Measurements from ENCODE around the gene RIN3. TPM values are rescaled to one million over a fixed set of nuclear protein-coding genes. Genes with fewer than 3 reads are reported as not detected.
"Not testable (repeated sequence)": the region's sequence is repeated elsewhere in the genome, so short reads cannot be mapped to it uniquely, and the experiment has no call there.

The RIN3 gene
- total and polyA plus RNA-seq, 2 donors (not counting 3 experiments of a cell fraction or from before 2014, with no cell fraction given), result 5.1 to 20.8 TPM

DNA sequence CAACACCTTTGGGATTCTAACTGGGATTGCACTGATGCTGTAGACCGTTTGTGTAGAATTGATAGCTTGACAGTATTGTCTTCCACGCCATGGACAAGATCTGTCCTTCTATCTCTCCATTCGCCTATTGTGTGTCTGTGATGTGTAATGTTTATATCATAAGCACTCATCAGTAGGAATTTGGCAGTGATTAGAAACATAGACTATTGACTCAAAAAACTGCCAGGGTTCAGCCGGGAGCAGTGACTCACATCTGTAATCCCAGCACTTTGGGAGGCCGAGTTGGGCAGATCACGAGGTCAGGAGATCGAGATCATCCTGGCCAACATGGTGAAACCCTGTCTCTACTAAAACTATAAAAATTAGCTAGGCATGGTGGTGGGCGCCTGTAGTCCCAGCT is 22.6 kb downstream of the RIN3 start:
- H4K20me1 ChIP-seq (replicated peaks; ENCODE audit: control insufficient read depth, extremely low read depth, insufficient read depth, low read length); FAIRE-seq; H3K27me3 ChIP-seq (ENCODE audit: control insufficient read depth in 2 of 2, insufficient read depth in 2 of 2, low read length in 2 of 2); BruUV-seq (replicated peaks); intact Hi-C loops (cut with micrococcal nuclease); H3K79me2 ChIP-seq (ENCODE audit: control insufficient read depth, insufficient read depth, low read length); H2AFZ ChIP-seq (ENCODE audit: low read depth, low read length); H3K9ac ChIP-seq (replicated peaks; ENCODE audit: extremely low read depth, insufficient read depth, low read length); H3K4me3 ChIP-seq (replicated peaks in 1 of 3; ENCODE audit: insufficient read depth in 1 of 3, low read depth in 1 of 3, low read length in 3 of 3); H3K9me1 ChIP-seq (replicated peaks; ENCODE audit: control insufficient read depth, extremely low read depth, insufficient read depth, low read length); CTCF ChIA-PET; H3K9me3 ChIP-seq (replicated peaks; ENCODE audit: control insufficient read depth, insufficient read depth, low read length); H3K36me3 ChIP-seq (ENCODE audit: control insufficient read depth in 2 of 2, extremely low read depth in 1 of 2, insufficient read depth in 2 of 2, low read length in 2 of 2); H3K4me2 ChIP-seq (ENCODE audit: insufficient read depth, low read length); POLR2A ChIA-PET; dilution Hi-C loops (cut with MboI; ENCODE audit: extremely low pct_ligation_motif_present, low sequenced_read_pairs); H3K27ac ChIP-seq (ENCODE audit: insufficient read depth, low read depth, low read length): not testable (repeated sequence)
- peak; percentile 23 for DNase-seq (ENCODE audit: low read depth, low spot score)
- H3K4me1 ChIP-seq (ENCODE audit: control insufficient read depth, extremely low read depth, insufficient read depth, low read length), result peaks cover 26% of the 10 kb centered on the region
- peak; percentile 7 for TF ChIP-seq FOS (IDR thresholded peaks at IDR 0.05; ENCODE audit: borderline replicate concordance, insufficient read depth, low read length)

DNA sequence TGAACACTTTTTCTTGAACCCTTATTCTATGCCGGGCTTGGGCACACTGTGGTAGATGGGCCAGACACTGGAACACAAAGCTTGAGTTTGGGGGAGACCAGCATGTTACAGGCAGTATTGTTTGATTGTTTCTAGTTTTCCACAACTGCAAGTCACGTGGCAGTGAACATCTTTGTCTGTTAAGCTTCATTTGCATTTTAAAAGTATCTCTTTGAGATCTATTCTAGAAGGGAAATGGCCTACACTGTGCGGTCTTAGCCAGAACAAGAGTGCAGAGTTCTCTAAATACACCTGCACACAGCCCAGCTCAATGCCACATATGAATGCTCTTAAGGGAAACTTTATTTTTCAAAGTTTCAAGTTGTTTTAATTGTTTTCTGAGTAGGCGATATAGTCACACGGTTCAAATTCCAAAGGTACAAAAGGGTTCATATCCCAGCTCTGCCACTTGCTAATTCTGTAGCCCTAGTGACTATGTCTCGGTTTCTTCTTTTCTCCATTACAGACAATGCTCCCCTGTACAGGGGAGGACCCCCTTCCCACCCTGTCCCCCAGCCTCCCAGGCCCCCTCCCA is 24.9 kb downstream of the RIN3 start:
- dilution Hi-C loops (cut with MboI; ENCODE audit: extremely low pct_ligation_motif_present, low sequenced_read_pairs), result no loop called here

More for the DNA sequence above, 24.9 kb downstream of the RIN3 start:
- DNase-seq (ENCODE audit: low read depth, low spot score) (no peak), FAIRE-seq (no peak)
- ChIA-PET CTCF (interaction anchor here (1.3 kb wide), 1 partner anchor 81 kb away, joined by 3 read pairs; no protein-coding TSS in a partner anchor), POLR2A (no interaction called here)
- H4K20me1 ChIP-seq (replicated peaks; ENCODE audit: control insufficient read depth, extremely low read depth, insufficient read depth, low read length), result no peaks in the 10 kb centered on the region
- BruUV-seq (replicated peaks), result no TSS peak
- H2AFZ ChIP-seq (ENCODE audit: low read depth, low read length), result no peak overlapping the region
- intact Hi-C loops (cut with micrococcal nuclease), result no loop called here
- peaks cover 26% of the 10 kb centered on the region for H3K4me1 ChIP-seq (ENCODE audit: control insufficient read depth, extremely low read depth, insufficient read depth, low read length)
- H3K4me3 ChIP-seq (replicated peaks in 1 of 3; ENCODE audit: insufficient read depth in 1 of 3, low read depth in 1 of 3, low read length in 3 of 3), result no peak overlapping the region
- H3K4me2 ChIP-seq (ENCODE audit: insufficient read depth, low read length), result no peak overlapping the region
- H3K36me3 ChIP-seq (ENCODE audit: control insufficient read depth in 2 of 2, extremely low read depth in 1 of 2, insufficient read depth in 2 of 2, low read length in 2 of 2), result no peaks in the 10 kb centered on the region
- no peaks in the 10 kb centered on the region for H3K9me3 ChIP-seq (replicated peaks; ENCODE audit: control insufficient read depth, insufficient read depth, low read length)
- peaks cover 10% of the 10 kb centered on the region for H3K79me2 ChIP-seq (ENCODE audit: control insufficient read depth, insufficient read depth, low read length)
- H3K27me3 ChIP-seq (ENCODE audit: control insufficient read depth in 2 of 2, insufficient read depth in 2 of 2, low read length in 2 of 2), result no peaks in the 10 kb centered on the region
- H3K9ac ChIP-seq (replicated peaks; ENCODE audit: extremely low read depth, insufficient read depth, low read length), result no peak overlapping the region
- H3K9me1 ChIP-seq (replicated peaks; ENCODE audit: control insufficient read depth, extremely low read depth, insufficient read depth, low read length), result no peaks in the 10 kb centered on the region
- H3K27ac ChIP-seq (ENCODE audit: insufficient read depth, low read depth, low read length), result no peak overlapping the region
- TF ChIP-seq GATA2 (IDR thresholded peaks at IDR 0.05; ENCODE audit: insufficient read depth, insufficient read length, low read depth, low read length) (no peak), POLR2A (IDR thresholded peaks at IDR 0.05; ENCODE audit: low read depth, low read length) (no peak), EZH2 (IDR thresholded peaks at IDR 0.05; ENCODE audit: borderline replicate concordance, low read depth, low read length, severe bottlenecking) (no peak), FOS (IDR thresholded peaks at IDR 0.05; ENCODE audit: borderline replicate concordance, insufficient read depth, low read length) (no peak), MYC (IDR thresholded peaks at IDR 0.05; ENCODE audit: low read depth, low read length) (no peak), JUN (IDR thresholded peaks at IDR 0.05; ENCODE audit: borderline replicate concordance, insufficient read depth, insufficient read length, low read depth) (no peak), POLR2AphosphoS5 (IDR thresholded peaks at IDR 0.05; ENCODE audit: insufficient read depth, low read depth, low read length) (no peak)
- TF ChIP-seq, protein P1, sequence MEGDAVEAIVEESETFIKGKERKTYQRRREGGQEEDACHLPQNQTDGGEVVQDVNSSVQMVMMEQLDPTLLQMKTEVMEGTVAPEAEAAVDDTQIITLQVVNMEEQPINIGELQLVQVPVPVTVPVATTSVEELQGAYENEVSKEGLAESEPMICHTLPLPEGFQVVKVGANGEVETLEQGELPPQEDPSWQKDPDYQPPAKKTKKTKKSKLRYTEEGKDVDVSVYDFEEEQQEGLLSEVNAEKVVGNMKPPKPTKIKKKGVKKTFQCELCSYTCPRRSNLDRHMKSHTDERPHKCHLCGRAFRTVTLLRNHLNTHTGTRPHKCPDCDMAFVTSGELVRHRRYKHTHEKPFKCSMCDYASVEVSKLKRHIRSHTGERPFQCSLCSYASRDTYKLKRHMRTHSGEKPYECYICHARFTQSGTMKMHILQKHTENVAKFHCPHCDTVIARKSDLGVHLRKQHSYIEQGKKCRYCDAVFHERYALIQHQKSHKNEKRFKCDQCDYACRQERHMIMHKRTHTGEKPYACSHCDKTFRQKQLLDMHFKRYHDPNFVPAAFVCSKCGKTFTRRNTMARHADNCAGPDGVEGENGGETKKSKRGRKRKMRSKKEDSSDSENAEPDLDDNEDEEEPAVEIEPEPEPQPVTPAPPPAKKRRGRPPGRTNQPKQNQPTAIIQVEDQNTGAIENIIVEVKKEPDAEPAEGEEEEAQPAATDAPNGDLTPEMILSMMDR (IDR thresholded peaks at IDR 0.05; ENCODE audit: extremely low read depth in 1 of 2, insufficient read depth in 1 of 2, low read depth in 1 of 2, low read length in 2 of 2), result no peak
- TF ChIP-seq, protein P2, sequence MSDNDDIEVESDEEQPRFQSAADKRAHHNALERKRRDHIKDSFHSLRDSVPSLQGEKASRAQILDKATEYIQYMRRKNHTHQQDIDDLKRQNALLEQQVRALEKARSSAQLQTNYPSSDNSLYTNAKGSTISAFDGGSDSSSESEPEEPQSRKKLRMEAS (IDR thresholded peaks at IDR 0.05; ENCODE audit: insufficient read depth, insufficient read length), result no peak
